ENCODE data around the gene R3HDM1. TPM values are rescaled to one million over a fixed set of nuclear protein-coding genes. Genes with fewer than 3 reads are reported as not detected.

The R3HDM1 gene
- total and polyA plus RNA-seq, 2 experiments from 2014 or later = 24.8 to 32.7 TPM

DNA sequence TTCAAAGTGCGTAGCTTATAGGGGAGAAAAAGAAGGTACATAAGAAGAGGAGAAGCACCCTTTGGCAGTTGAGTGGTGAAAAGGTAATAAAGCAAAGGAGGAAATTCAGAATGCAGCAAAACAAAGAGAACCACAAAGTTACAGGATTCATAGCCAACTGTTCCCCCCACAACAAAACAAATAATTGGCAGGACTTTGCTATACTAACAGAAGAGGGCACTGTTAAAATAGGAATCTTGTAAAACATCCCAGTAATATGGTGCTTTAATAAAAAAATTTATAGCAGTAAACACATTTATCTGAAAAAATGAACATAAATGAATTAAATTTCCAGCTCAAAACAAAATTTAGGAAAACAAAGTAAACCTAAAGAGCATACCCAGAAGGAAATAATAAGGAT is 42.3 kb downstream of the R3HDM1 start:
- no peaks in the 10 kb centered on the region for H3K9me3 ChIP-seq (ENCODE audit: low read depth)
- DNase-seq (ENCODE audit: low read depth in 1 of 2, low spot score in 1 of 2) = no peak
- no peak overlapping the region for H3K27ac ChIP-seq
- no peaks in the 10 kb centered on the region for H3K4me1 ChIP-seq (ENCODE audit: low read depth)
- H3K4me3 ChIP-seq = no peak overlapping the region
- H3K27me3 ChIP-seq = no peaks in the 10 kb centered on the region
- no peaks in the 10 kb centered on the region for H3K36me3 ChIP-seq
- TF ChIP-seq, protein P1, sequence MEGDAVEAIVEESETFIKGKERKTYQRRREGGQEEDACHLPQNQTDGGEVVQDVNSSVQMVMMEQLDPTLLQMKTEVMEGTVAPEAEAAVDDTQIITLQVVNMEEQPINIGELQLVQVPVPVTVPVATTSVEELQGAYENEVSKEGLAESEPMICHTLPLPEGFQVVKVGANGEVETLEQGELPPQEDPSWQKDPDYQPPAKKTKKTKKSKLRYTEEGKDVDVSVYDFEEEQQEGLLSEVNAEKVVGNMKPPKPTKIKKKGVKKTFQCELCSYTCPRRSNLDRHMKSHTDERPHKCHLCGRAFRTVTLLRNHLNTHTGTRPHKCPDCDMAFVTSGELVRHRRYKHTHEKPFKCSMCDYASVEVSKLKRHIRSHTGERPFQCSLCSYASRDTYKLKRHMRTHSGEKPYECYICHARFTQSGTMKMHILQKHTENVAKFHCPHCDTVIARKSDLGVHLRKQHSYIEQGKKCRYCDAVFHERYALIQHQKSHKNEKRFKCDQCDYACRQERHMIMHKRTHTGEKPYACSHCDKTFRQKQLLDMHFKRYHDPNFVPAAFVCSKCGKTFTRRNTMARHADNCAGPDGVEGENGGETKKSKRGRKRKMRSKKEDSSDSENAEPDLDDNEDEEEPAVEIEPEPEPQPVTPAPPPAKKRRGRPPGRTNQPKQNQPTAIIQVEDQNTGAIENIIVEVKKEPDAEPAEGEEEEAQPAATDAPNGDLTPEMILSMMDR (IDR thresholded peaks at IDR 0.05; ENCODE audit: low read depth, low read length) = peak; percentile 5

DNA sequence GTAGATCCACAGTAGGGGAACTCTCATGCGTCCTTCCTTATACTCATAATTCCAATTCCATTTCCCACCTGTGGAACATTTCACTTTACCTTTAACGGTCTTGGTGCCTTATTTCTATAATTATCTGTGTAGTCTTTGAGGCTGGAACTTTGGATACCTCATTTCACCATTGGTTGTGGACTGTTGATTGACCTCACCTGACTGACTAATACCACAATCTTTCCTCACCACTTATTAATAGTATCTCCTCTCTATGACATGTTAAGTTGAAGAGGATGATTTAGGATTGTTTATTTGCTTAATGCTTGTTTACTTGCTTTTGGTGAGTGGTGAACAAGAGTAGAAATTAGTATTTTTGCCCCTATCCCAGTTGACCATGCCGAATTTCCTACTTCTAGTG is 50.0 kb downstream of the R3HDM1 start:
- no peaks in the 10 kb centered on the region for H3K27me3 ChIP-seq
- H3K27ac ChIP-seq = no peak overlapping the region
- H3K4me1 ChIP-seq (ENCODE audit: low read depth) = peaks cover 7% of the 10 kb centered on the region
- H3K36me3 ChIP-seq = no peaks in the 10 kb centered on the region
- TF ChIP-seq, protein P1 (IDR thresholded peaks at IDR 0.05; ENCODE audit: low read depth, low read length) = no peak
- DNase-seq (ENCODE audit: low read depth in 1 of 2, low spot score in 1 of 2) = no peak
- no peaks in the 10 kb centered on the region for H3K9me3 ChIP-seq (ENCODE audit: low read depth)
- no peak overlapping the region for H3K4me3 ChIP-seq

DNA sequence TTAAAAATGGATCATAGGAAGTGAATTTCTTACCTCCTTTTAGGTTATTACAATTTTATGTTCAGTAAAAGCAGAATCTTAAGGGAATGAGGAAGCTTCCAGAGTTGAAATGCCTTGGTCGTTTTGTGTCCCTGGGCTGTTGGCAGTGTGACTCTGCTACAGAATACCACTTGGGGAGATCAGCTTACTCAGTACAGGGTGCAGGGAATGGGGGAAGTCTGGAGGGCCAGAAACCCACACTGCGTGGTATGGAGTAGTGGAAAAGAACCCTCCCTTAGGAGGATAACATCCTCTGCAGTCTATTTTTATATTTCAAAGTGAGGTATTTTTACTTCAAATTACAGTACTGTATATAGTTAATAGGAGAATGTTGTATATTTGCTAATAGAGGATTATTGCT is 51.1 kb downstream of the R3HDM1 start:
- no peak overlapping the region for H3K27ac ChIP-seq
- no peak for DNase-seq (ENCODE audit: low read depth in 1 of 2, low spot score in 1 of 2)
- H3K4me3 ChIP-seq = no peak overlapping the region
- no peaks in the 10 kb centered on the region for H3K9me3 ChIP-seq (ENCODE audit: low read depth)
- TF ChIP-seq, protein P1 (IDR thresholded peaks at IDR 0.05; ENCODE audit: low read depth, low read length) = no peak
- peaks cover 7% of the 10 kb centered on the region for H3K4me1 ChIP-seq (ENCODE audit: low read depth)
- no peaks in the 10 kb centered on the region for H3K36me3 ChIP-seq
- H3K27me3 ChIP-seq = no peaks in the 10 kb centered on the region

DNA sequence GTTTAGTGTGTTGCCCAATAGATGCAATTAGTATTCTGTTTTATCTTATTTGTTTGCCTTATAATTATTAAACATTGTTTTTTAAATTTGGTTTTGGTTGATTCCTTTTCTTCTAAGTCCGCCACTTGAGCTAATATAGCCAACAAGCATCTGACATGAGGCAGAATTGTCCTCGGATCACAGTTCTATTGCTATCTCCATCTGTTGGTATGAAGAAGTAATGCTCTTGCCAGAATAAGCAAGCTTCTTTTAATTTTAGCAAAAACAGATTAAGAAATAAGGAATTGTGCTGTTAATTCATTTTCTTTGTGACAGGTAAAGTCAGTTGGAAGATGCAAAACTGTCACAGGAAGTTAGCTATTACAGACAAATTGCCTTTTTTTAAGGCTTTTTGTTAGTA is 54.3 kb downstream of the R3HDM1 start:
- Histone ChIP-seq H3K9me3 (ENCODE audit: low read depth) (no peaks in the 10 kb centered on the region), H3K36me3 (no peaks in the 10 kb centered on the region), H3K4me1 (ENCODE audit: low read depth) (peaks cover 1% of the 10 kb centered on the region), H3K27ac (no peak overlapping the region), H3K27me3 (no peaks in the 10 kb centered on the region), H3K4me3 (no peak overlapping the region)
- DNase-seq (ENCODE audit: low read depth in 1 of 2, low spot score in 1 of 2) = peak in 1 of 2 donors; percentile 29
- TF ChIP-seq, protein P1 (IDR thresholded peaks at IDR 0.05; ENCODE audit: low read depth, low read length) = peak; percentile 11

DNA sequence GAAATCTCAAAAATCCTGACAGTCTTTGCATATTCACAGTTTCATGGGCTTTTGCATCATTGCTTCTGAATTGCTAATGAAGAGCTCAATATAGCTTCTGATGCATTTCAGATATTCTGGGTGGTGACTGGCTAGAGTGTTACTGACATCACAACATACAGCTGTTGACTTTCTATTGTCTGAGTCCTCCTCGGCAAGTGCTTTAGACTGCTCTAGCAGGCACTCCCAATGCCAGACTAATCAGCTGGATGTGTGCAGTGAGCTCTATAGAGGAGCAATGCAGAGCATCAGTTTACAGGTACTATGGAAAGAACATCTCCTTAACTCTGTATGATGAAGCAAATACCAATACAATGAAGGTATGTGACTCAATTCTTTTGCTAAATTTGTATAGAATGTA is 54.9 kb downstream of the R3HDM1 start:
- peak in 1 of 2 donors; percentile 2 for DNase-seq (ENCODE audit: low read depth in 1 of 2, low spot score in 1 of 2)

More for the DNA sequence above, 54.9 kb downstream of the R3HDM1 start:
- TF ChIP-seq, protein P1 (IDR thresholded peaks at IDR 0.05; ENCODE audit: low read depth, low read length) = no peak
- no peaks in the 10 kb centered on the region for H3K4me1 ChIP-seq (ENCODE audit: low read depth)
- no peaks in the 10 kb centered on the region for H3K27me3 ChIP-seq
- H3K27ac ChIP-seq = no peak overlapping the region
- H3K36me3 ChIP-seq = no peaks in the 10 kb centered on the region
- no peaks in the 10 kb centered on the region for H3K9me3 ChIP-seq (ENCODE audit: low read depth)
- no peak overlapping the region for H3K4me3 ChIP-seq

Measured in cardiac muscle cell (in vitro differentiated cells and primary cell).